Left ventricle myocardium superior (tissue), 1 donor: ENCODE measurements around the gene VAV2. TPM values are rescaled to one million over a fixed set of nuclear protein-coding genes. Genes with fewer than 3 reads are reported as not detected.
A peak's percentile ranks its signal among the peaks of the same experiment; 100 is the strongest.
"Not testable (repeated sequence)": the region's sequence is repeated elsewhere in the genome, so short reads cannot be mapped to it uniquely, and the experiment has no call there.

Source experiments
- ATAC-seq: fragments of 200-7000 bp; cut with Tn5 transposase; one replicate; pipeline ENCODE4 v1.9.1; 2020; ENCODE audit warnings: mild to moderate bottlenecking, moderate library complexity
- DNase-seq: peaks from one replicate; pipeline ENCODE4 v3.0.0-alpha.2; 2020
- intact Hi-C: fragments of 100-400 bp; cut with micrococcal nuclease; formaldehyde crosslinking; loops from one replicate; pipeline ENCODE4 v1.11.0; 2022
- total RNA-seq: library from RNA; stranded (reverse); fragmentation: NEBNext Ultra II Directional; extraction: Animal tissue kit (Norgen Biotek cat#: 25700); gene quantifications from one replicate; pipeline ENCODE4 v1.2.1, GENCODE V29; 2021
- donor health status: DM: no; HTN: yes; CAD: no; lungs with severe emphysema.

The VAV2 gene
- total RNA-seq, 1 donor from 2014 or later = 6.1 TPM

DNA sequence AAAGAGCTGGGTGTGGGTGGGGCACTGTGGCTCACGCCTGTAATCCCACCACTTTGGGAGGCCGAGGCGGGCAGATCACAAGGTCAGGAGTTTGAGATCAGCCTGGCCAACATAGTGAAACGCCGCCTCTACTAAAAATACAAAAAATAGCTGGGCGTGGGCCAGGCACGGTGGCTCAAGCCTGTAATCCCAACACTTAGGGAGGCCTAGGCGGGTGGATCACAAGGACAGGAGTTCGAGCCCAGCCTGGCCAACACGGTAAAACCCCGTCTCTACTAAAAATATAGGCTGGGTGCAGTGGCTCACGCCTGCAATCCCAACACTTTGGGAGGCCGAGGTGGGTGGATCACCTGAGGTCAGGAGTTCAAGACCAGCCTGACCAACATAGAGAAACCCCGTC is 3.4 kb downstream of the VAV2 start:
- ATAC-seq, DNase-seq, intact Hi-C loops: not testable (repeated sequence)

DNA sequence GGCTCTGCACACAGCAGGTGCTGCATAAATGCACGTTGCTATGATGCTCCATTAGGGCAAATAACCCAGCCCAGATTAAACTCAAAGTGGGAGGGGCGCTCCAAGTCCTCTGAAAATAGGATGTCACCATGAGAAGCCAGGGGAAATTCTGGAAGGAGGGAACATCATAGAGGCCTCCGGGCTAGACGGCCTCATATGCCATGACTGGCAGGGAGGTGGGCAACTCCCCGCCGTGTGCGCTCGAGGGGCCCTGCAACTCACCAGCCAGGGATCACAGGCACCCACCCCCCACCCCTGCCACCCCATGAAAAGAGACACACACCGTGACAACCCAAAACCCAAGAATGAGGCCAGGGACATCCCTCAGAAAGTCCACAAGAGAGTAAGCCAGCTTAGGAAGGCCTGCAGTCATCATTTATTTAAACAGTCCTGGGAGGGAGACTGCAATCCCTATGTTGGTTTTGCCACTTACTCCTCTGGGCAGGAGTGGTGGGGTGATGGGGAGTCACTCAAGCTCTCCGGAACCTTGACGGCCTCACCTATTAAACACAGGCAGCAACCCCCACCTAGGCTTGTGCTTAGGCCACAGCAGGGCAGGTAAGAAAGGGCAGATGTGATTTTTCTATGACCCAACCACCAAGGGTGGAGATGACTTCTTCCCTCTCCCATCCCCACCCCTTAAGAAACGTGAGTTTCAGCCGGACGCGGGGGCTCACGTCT is 4.0 kb downstream of the VAV2 start:
- intact Hi-C loops = no loop called here
- peak; percentile 4 for DNase-seq
- no peak for ATAC-seq

DNA sequence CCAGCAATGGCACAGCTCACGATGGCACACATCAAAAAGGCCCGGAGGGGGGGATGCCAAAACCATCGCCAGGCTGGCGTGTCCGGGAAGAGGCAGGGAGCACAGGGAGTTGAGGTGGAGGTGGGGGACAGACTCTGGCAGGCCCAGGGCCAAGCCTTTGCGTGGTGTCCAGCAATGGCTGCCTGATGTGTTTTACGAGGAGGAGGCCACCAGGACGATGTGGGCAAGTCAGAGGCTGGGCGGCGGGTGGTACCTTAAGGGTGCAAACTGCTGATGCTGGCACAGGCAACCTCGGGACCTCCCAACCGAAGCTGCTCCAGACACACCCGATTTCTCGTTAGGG is 4.7 kb downstream of the VAV2 start:
- ATAC-seq (no peak), DNase-seq (peak; percentile 24)
- intact Hi-C loops = no loop called here

DNA sequence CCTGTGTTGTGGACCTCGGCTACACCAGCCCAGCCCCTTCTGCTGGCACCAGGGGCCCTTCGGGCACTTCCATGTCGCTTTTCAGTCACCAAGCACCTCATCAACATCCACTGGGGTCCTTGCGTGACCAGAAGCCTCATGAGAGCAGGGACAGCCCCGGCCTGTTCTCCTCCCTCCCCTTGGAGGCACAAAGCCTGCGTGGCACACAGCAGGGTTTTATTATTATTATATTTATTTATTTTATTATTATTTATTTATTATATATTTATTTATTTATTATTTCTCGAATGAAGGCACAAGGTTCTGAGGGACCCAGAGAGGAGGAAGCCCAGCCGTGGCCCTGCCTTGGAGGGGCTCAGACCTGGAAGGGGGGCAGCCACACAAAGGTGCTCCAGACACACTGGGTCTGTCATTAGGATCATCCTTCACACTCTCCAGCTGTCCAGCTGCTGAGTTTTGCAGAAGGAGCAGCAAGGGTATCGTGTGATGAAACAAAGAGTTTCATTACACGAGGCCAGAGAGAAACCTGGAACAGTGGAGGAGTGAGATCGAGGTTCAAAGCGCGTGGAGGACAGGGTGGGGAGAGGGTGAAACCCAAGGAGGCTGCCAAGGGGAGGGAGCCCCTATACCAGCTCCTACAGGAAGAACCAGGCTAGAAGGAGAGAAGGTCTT is 5.2 kb downstream of the VAV2 start:
- ATAC-seq = no peak
- DNase-seq = peak; percentile 17
- intact Hi-C loops = no loop called here

DNA sequence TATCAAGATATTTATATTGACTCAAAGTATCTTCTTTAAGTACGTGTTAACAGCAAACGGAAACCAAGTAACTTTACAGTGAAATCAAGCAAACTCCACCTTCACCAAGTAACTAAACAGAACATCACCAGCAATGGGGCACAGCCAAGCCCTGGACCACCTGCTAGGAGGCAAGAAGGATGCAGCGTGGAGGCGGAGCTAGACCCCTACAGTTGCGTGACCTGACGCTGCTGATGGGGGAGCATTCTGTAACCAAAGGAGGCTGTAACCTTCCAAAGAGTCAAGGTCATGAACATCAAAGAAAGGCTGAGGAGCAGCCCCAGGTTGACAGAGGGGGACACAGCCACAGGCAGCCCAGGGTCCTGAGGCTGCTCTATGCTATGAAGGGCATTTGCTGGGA is 6.1 kb downstream of the VAV2 start:
- no peak for ATAC-seq
- intact Hi-C loops = no loop called here
- DNase-seq = no peak

- DNase-seq (peak; percentile 25), ATAC-seq (no peak)
- intact Hi-C loops = no loop called here
Measured at GRCh38 chr9:133982971-133983720, 9.0 kb downstream of the VAV2 start.

DNA sequence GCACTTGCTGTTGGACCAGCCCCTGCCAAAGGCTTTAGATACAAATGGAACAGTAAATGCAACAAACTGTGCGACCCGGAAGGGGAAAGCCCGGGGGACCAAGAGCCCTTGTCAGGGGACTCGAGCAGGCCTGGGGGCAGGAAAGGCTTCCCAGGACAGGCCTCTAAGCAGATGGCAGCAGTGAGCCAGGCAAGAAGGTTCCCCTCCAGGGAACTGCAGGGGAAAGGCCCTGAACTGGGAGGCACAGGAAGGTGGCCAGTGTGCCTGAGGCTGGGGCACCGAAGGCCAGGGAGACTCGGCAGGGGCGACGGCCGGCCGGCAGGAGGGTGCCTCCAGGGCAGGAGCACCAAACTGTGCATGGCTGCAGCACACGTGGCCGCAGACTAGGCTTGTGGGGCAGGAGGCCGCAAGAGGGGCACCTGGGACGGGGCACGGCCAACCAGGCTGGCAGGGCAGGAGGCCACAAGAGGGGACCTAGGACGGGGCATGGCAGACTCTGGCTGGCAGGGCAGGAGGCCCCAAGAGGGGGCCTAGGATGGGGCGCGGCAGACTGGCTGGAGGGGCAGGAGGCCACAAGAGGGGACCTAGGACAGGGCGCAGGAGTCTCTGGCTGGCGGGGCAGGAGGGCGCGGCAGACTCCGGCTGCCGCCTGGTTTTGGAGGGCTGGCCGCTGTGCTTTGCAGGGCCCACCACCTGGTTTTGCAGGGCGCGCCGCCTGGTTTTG is 10.0 kb downstream of the VAV2 start:
- ATAC-seq = no peak
- peak; percentile 31 for DNase-seq
- intact Hi-C loops = no loop called here

DNA sequence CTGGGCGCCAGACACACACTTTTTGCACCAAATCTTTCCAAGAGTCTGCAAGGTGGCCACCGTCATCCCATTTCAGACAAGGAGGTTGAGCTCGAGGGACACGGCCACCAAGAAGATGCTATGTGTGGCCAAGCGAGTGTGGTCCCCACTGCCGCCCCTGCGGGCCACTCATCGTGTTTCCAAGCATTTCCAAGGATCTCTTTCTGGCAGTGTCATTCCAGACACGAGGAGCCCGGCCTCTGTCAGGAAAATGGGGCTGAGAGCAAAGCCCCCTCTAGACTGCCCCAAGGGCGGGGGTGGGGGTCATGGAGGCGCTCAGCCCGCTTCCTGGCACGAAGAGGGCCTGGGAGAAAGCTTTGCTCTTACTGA is 10.6 kb downstream of the VAV2 start:
- intact Hi-C loops = no loop called here
- DNase-seq = no peak
- ATAC-seq = no peak

- DNase-seq (peak; percentile 19), ATAC-seq (no peak)
- intact Hi-C loops = no loop called here
Measured at GRCh38 chr9:133980864-133981588, 11.1 kb downstream of the VAV2 start.

GRCh38 chr9:133979921-133980863 is 11.9 kb downstream of the VAV2 start:
- ATAC-seq (no peak), DNase-seq (peak; percentile 26)
- intact Hi-C loops = no loop called here

DNA sequence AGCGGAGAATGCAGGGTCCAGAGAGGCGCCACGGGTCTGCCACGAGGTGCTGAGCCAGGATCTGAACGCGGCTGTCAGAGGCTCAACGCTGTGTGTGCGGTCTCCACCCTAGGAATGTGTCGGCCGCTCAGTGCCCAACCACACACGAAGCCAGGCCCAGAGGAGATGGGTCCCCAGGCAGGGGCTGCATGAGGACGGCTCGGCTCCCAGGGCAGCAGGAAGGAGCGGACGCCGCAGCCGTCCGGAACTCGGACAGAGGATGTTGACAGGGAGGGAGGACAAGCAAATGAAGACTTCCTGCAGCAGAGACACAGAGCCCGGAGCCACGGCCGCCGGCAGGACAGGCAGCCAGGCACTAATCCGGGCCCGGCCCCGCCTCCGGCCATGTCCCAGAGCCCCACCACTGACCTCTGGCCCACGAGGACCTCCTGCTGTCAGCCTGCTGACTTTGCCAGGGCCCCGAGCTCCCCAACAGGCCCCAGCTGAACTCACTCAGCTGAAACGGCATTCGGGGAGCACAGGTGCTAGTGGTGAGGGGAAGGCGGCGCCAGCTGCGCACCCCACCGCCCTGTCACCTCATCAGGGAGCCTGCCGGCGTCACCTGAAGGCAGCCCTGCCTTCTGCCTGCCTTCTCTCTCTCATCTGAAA is 12.7 kb downstream of the VAV2 start:
- DNase-seq (peak; percentile 60), ATAC-seq (peak; percentile 77)
- intact Hi-C loops = no loop called here

GRCh38 chr9:133978899-133979272 is 13.2 kb downstream of the VAV2 start:
- ATAC-seq = no peak
- intact Hi-C loops = no loop called here
- DNase-seq = peak; percentile 31

DNA sequence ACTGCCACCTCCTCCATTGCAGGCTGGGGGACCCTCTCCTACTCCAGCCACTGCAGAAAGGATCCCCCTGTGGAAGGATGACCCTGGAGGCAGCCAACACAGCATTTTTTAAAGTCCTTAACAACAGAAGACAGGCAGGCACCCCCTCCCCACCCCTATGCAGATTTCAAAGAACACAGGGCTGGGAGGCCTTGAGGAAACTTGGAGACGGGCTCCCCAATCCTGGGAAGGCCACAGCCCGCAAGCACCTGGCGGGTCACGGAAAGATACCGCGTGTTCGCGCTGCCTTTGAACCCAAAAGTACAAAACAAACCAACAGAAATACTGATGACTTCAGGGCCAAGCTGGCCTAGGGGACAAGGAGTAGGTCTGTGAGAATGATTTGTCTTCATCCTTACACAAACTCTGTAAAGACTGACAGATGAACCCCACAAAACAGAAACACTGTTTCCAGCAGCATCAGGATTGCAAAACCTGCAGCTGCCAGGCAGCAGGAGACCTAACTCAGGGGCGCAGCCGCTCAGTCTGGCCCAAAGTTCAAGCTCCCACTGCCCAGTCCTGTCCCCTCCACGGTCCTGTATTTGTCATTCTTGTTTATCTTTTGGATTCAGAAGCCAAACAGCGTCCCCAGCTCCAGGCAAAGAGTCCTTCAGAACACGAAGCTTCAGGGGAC is 13.8 kb downstream of the VAV2 start:
- ATAC-seq (no peak), DNase-seq (no peak)
- intact Hi-C loops = no loop called here

DNA sequence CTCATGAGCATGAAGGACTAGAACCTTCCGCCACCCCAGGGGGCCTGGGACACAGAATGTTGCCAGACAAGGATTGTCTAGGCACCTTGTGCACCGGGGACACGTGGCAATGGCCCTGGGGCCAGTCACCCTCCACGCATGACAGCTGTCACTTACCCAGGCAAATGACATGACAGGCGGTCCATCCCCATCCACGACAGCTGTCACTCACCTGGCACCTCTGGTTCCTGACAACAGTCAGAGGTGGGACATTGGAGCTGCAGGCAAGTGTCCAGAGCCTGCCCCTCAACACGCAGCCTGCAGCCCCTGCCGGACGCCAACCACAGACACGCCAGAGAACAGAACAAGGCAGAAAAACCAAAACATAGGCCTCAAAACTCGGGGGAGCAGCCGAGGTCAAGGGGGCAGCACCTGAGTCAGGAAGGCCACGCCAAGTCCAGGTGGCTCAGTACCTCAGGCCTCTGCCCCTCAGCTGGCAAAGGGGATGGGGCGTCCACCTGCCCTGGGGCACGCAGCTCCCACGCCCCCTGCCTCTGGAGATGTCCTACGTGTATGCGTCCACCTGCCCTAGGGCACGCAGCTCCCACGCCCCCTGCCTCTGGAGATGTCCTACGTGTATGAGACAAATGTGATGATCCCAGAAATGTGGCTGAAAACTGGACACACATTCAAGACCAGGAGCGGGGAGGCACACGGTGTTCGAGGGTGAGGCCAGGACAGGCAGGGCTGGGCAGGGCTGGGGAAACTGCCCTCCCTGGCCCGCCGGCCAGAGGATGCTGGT is 14.5 kb downstream of the VAV2 start:
- no peak for ATAC-seq
- peak; percentile 21 for DNase-seq
- intact Hi-C loops = no loop called here

GRCh38 chr9:133976887-133977286 is 15.2 kb downstream of the VAV2 start:
- ATAC-seq = no peak
- intact Hi-C loops = no loop called here
- DNase-seq = peak; percentile 10

DNA sequence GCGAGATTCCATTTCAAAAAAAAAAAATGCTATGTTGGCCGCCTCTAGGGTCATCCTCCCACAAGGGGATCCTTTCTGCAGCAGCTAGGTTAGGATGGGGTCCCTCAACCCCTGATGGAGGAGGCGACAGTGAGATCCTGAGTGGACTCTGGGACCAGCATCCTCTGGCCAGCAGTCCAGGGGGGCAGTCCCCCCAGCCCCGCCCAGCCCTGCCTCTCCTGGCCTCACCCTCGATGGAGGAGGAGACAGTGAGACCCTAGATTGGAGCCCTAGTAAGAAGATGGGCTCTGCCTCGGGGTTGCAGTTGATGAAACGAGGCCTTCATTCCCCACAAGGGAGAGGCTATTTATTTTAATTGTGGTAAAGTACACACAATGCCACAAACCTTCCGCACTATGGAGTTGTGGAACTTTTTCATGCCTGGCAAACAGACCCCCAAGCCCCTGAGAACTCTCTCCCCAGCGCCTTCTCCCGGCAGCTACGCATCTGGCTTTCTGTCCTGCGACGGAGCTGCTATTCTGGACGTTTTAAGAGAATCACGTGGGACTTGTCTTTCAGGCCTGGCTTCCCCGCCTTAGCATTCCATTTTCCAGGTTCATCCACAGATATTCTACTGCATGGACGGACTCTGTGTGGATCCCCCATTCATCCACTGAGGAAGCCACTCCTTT is 15.8 kb downstream of the VAV2 start:
- no peak for ATAC-seq
- intact Hi-C loops = no loop called here
- peak; percentile 9 for DNase-seq
